ENCODE data around the gene IGFLR1. TPM values are rescaled to one million over a fixed set of nuclear protein-coding genes. Genes with fewer than 3 reads are reported as not detected.

IGFLR1 gene
- total and polyA plus RNA-seq, 2 of the 4 experiments (the other 2 are of a cell fraction): 0.72 to 2.7 TPM

GRCh38 chr19:35703343-35703742, 38.9 kb downstream of the IGFLR1 start:
- Histone ChIP-seq H2AFZ (replicated peaks; ENCODE audit: low read length, poor library complexity) (no peak overlapping the region), H4K8ac (ENCODE audit: low read depth in 2 of 2, low read length in 2 of 2) (no peak overlapping the region), H2BK15ac (ENCODE audit: low read depth, low read length) (no peak overlapping the region), H3K79me1 (ENCODE audit: low read depth in 1 of 2, low read length in 2 of 2) (no peaks in the 10 kb centered on the region), H3K4me1 (ENCODE audit: control insufficient read depth, insufficient read depth, low read length) (no peaks in the 10 kb centered on the region), H3K9ac (ENCODE audit: low read depth, low read length) (no peak overlapping the region), H3K9me3 (ENCODE audit: control insufficient read depth, insufficient read depth, low read length) (no peaks in the 10 kb centered on the region), H3K4me2 (ENCODE audit: low read depth, low read length) (no peak overlapping the region), H3K36me3 (ENCODE audit: control insufficient read depth, insufficient read depth, low read length) (no peaks in the 10 kb centered on the region), H3K27me3 (ENCODE audit: control insufficient read depth, insufficient read depth, low read length) (no peaks in the 10 kb centered on the region), H4K91ac (ENCODE audit: insufficient read depth, low read depth, low read length) (no peak overlapping the region), H3K27ac (ENCODE audit: insufficient read depth, low read length) (no peak overlapping the region), H2AK5ac (ENCODE audit: low read depth, low read length) (no peak overlapping the region), H3K56ac (ENCODE audit: extremely low read depth, insufficient read depth, low read length) (no peak overlapping the region), H2AK9ac (replicated peaks; ENCODE audit: low read depth, low read length, poor library complexity) (no peak overlapping the region), H3K23ac (ENCODE audit: low read depth, low read length) (no peak overlapping the region), H2BK120ac (ENCODE audit: low read depth, low read length) (no peak overlapping the region), H2BK20ac (ENCODE audit: low read depth, low read length) (no peak overlapping the region), H3K4ac (ENCODE audit: low read depth, low read length) (no peak overlapping the region), H3K18ac (ENCODE audit: low read depth, low read length) (no peak overlapping the region), H3K9me1 (ENCODE audit: insufficient read depth, low read length) (no peaks in the 10 kb centered on the region), H3K4me3 (ENCODE audit: insufficient read depth, low read depth, low read length) (no peak overlapping the region), H4K5ac (ENCODE audit: low read depth, low read length) (no peak overlapping the region), H3K14ac (replicated peaks; ENCODE audit: low read depth, low read length) (no peak overlapping the region), H2BK5ac (ENCODE audit: low read depth, low read length, poor library complexity, severe bottlenecking) (no peak overlapping the region), H4K20me1 (ENCODE audit: insufficient read depth, low read length) (no peaks in the 10 kb centered on the region)
- in situ Hi-C loops (cut with MboI; ENCODE audit: low sequenced_read_pairs) (no loop called here), intact Hi-C loops (cut with micrococcal nuclease) (loop anchor here (5.0 kb wide), 1 partner anchor 156 kb away; the partner anchor contains the start of gene TMEM147), dilution Hi-C loops (cut with HindIII; ENCODE audit: low sequenced_read_pairs, unreplicated experiment) (no loop called here)
- ChIA-PET CTCF (no interaction called here), POLR2A (ENCODE audit: unreplicated experiment) (interaction anchor here (0.7 kb wide), 1 partner anchor 42 kb away, joined by 11 read pairs; the partner anchor contains the start of gene PSENEN)
- TF ChIP-seq RCOR1 (IDR thresholded peaks at IDR 0.05; ENCODE audit: insufficient replicate concordance, low read length) (no peak), MAZ (IDR thresholded peaks at IDR 0.05; ENCODE audit: borderline replicate concordance, low read depth, low read length) (no peak), FOS (IDR thresholded peaks at IDR 0.05; ENCODE audit: low read depth, low read length) (no peak), CHD1 (IDR thresholded peaks at IDR 0.05; ENCODE audit: low read depth, low read length) (no peak), RAD21 (IDR thresholded peaks at IDR 0.05; ENCODE audit: low read length) (no peak), ELK1 (IDR thresholded peaks at IDR 0.05; ENCODE audit: borderline replicate concordance, low read depth, low read length) (no peak), USF2 (IDR thresholded peaks at IDR 0.05; ENCODE audit: low read depth, low read length) (no peak), MXI1 (IDR thresholded peaks at IDR 0.05; ENCODE audit: borderline replicate concordance, low read depth, low read length) (no peak), SMC3 (IDR thresholded peaks at IDR 0.05; ENCODE audit: low read depth, low read length) (no peak), RFX5 (IDR thresholded peaks at IDR 0.05; ENCODE audit: low read depth, low read length) (no peak), BHLHE40 (IDR thresholded peaks at IDR 0.05; ENCODE audit: low read depth, low read length) (no peak), POLR2A (IDR thresholded peaks at IDR 0.05; ENCODE audit: low read depth, low read length) (no peak), CTCF (conservative IDR thresholded peaks at IDR 0.05; ENCODE audit: low read depth, low read length) (no peak), NFE2L2 (IDR thresholded peaks at IDR 0.05; ENCODE audit: low read depth, low read length) (no peak), CEBPB (IDR thresholded peaks at IDR 0.05; ENCODE audit: low read depth, low read length) (no peak), MAFK (IDR thresholded peaks at IDR 0.05; ENCODE audit: low read depth, low read length) (no peak)
- 76% methylated on average over 2 of the region's 9 CpGs; no CpG with 5 or more reads in 1 of the 2 experiments for WGBS, 2 experiments (ENCODE audit: extremely low coverage in 2 of 2, insufficient read length in 1 of 2)
- no TSS peak for BruUV-seq (replicated peaks)
- DNase-seq: no peak
- no peak for ATAC-seq (ENCODE audit: low read depth)
